Thyroid gland (tissue), 4 donors: ENCODE measurements around the gene NAP1L4.

ENCODE experiments used
- POLR2A ChIP-seq, 2 donors: fragments of 450-650 bp; IDR thresholded peaks; one replicate each; pipeline ENCODE4 v1.6.1; 2017; ENCODE audit warnings: antibody characterized with exemption in 2 of 2, mild to moderate bottlenecking in 2 of 2, moderate library complexity in 1 of 2
- TF ChIP-seq, protein P1 (sequence below), 6 experiments: fragments of 200-600 bp in 3 of 6; fragments of 450-650 bp in 3 of 6; sonication (generic) in 3 of 6; IDR thresholded peaks; one replicate each; pipeline ENCODE4 v1.5.1; 2016 to 2019; ENCODE audit warnings: antibody characterized with exemption in 6 of 6, mild to moderate bottlenecking in 2 of 6, inconsistent platforms in 1 of 6, moderate library complexity in 1 of 6

DNA sequence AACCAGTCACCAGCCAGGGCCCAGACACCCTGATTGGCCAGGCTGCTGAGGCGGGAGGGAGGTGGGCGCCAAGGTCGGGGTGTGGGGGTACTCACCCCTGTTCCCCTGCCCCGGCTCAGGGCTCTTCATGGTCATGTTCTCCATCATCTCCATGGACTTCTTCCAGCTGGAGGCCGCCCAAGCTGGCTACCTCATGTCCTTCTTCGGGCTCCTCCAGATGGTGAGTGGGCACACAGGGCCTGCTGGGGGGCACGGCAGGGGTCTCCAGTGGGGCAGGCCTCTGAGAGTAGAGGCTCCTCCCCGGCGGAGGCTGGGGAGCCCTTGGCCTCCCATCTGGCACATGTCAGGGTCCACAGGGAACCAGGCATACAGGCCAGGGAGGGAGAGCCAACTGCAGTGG is 72.9 kb downstream of the NAP1L4 start:
- no peak for TF ChIP-seq POLR2A (IDR thresholded peaks at IDR 0.05)
- TF ChIP-seq, protein P1, sequence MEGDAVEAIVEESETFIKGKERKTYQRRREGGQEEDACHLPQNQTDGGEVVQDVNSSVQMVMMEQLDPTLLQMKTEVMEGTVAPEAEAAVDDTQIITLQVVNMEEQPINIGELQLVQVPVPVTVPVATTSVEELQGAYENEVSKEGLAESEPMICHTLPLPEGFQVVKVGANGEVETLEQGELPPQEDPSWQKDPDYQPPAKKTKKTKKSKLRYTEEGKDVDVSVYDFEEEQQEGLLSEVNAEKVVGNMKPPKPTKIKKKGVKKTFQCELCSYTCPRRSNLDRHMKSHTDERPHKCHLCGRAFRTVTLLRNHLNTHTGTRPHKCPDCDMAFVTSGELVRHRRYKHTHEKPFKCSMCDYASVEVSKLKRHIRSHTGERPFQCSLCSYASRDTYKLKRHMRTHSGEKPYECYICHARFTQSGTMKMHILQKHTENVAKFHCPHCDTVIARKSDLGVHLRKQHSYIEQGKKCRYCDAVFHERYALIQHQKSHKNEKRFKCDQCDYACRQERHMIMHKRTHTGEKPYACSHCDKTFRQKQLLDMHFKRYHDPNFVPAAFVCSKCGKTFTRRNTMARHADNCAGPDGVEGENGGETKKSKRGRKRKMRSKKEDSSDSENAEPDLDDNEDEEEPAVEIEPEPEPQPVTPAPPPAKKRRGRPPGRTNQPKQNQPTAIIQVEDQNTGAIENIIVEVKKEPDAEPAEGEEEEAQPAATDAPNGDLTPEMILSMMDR (IDR thresholded peaks at IDR 0.05), result no peak
